Retinal pigment epithelial cell (primary cell): ENCODE results near the gene FRMD1.

Experiments
- DNase-seq: peaks from one replicate; pipeline ENCODE4 v3.0.0-alpha.2; 2010; ENCODE audit warnings: low read depth
- H3K4me3 ChIP-seq: 2 replicates; pipeline ENCODE4 v1.5.1; 2011; ENCODE audit warnings: mild to moderate bottlenecking, low read length, control low read depth, moderate library complexity
- TF ChIP-seq, protein P1 (sequence below): conservative IDR thresholded peaks from 2 replicates; pipeline ENCODE4 v1.5.1; 2011; ENCODE audit warnings: low read depth, low read length, control low read depth, inconsistent platforms

The FRMD1 gene

DNA sequence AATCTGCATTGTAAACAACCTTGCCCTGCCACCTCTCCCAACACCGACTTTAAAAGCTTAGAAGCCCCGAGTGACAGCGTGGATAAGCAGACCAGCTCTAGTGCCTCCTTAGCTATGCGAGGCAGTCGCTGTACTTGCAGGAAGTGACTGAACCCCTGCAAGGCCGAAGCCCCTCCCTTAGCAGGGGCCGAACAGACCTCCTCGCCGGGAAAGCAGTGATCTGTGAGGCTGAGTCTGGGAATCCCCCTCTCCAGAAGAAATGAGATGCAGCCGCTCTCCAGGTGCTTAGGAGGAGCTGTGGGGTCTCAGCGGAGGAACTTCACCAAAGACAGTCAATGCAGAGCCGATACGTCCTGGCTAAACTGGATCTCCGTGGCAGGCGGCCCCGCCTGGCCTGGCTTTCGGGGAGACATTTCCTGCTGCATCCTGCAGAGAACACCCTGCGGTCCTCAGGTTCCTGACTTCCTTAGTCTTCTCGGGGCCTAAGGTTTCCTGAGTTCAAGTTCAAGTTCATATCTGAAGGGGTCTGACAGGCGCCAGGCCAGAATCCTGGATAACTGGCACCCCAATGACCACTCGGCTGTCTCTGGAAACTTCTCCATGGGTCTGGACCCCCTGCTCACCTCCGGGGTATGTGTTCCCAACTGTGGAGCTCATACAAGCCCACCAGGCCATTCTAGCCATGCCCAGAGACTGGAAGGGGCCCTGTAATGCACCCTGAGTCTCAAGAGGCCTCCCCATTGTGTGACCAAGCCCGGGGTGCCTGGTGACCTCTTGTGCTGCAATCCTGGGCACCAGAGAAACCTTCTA lies 20.4 kb upstream of the FRMD1 start:
- no peak for DNase-seq
- no peak overlapping the region for H3K4me3 ChIP-seq
- TF ChIP-seq, protein P1, sequence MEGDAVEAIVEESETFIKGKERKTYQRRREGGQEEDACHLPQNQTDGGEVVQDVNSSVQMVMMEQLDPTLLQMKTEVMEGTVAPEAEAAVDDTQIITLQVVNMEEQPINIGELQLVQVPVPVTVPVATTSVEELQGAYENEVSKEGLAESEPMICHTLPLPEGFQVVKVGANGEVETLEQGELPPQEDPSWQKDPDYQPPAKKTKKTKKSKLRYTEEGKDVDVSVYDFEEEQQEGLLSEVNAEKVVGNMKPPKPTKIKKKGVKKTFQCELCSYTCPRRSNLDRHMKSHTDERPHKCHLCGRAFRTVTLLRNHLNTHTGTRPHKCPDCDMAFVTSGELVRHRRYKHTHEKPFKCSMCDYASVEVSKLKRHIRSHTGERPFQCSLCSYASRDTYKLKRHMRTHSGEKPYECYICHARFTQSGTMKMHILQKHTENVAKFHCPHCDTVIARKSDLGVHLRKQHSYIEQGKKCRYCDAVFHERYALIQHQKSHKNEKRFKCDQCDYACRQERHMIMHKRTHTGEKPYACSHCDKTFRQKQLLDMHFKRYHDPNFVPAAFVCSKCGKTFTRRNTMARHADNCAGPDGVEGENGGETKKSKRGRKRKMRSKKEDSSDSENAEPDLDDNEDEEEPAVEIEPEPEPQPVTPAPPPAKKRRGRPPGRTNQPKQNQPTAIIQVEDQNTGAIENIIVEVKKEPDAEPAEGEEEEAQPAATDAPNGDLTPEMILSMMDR = no peak

- TF ChIP-seq, protein P1 = no peak
- no peak for DNase-seq
- H3K4me3 ChIP-seq = no peak overlapping the region
Observed at GRCh38 chr6:168098431-168098861, 19.4 kb upstream of the FRMD1 start.

GRCh38 chr6:168097621-168098430 lies 18.8 kb upstream of the FRMD1 start:
- no peak for DNase-seq
- H3K4me3 ChIP-seq = no peak overlapping the region
- TF ChIP-seq, protein P1 = no peak

- TF ChIP-seq, protein P1 = no peak
- DNase-seq = no peak
- H3K4me3 ChIP-seq = no peak overlapping the region
Observed at GRCh38 chr6:168097221-168097620, 18.2 kb upstream of the FRMD1 start.

DNA sequence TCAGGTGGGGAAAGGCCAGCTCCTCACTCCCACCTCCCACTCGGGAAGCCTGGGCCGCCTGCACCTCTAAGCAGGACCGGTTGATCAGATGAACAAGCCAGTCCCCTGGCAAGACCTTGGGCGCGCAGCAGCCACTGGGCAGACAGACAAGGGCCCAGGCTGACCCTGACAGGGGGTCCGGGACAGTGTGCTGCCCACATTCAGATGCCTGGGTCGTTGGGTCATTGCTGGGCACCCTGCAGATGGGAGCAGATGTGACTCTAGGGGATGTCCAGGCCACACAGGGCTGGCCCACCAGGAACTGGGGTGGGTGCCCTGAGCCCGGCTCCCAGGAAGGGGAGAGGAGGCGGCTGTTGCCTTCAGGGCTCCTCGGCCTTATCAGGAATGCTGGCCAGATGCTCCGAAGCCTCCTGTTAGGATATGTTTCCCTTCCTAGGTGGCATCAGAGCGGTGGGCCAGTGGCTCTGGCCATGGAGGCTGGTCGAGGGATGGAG lies 17.3 kb upstream of the FRMD1 start:
- no peak overlapping the region for H3K4me3 ChIP-seq
- DNase-seq = no peak
- TF ChIP-seq, protein P1 = no peak

GRCh38 chr6:168095716-168096250 lies 16.8 kb upstream of the FRMD1 start:
- no peak overlapping the region for H3K4me3 ChIP-seq
- DNase-seq = no peak
- TF ChIP-seq, protein P1 = no peak
